ENCODE data around the gene LRRC14B.

GRCh38 chr5:203246-203930, 12.1 kb downstream of the LRRC14B start:
- TF ChIP-seq CTCF (conservative IDR thresholded peaks at IDR 0.05; ENCODE audit: low read depth, low read length) (no peak), EZH2 (IDR thresholded peaks at IDR 0.05; ENCODE audit: borderline replicate concordance, low read depth, low read length, poor library complexity, severe bottlenecking) (no peak)

Data from A673 (cell line).